ENCODE measurements around the gene HSPBP1. TPM values are rescaled to one million over a fixed set of nuclear protein-coding genes. Genes with fewer than 3 reads are reported as not detected.

Gene HSPBP1
- total RNA-seq, 1 donor from 2014 or later = 29.1 TPM

DNA sequence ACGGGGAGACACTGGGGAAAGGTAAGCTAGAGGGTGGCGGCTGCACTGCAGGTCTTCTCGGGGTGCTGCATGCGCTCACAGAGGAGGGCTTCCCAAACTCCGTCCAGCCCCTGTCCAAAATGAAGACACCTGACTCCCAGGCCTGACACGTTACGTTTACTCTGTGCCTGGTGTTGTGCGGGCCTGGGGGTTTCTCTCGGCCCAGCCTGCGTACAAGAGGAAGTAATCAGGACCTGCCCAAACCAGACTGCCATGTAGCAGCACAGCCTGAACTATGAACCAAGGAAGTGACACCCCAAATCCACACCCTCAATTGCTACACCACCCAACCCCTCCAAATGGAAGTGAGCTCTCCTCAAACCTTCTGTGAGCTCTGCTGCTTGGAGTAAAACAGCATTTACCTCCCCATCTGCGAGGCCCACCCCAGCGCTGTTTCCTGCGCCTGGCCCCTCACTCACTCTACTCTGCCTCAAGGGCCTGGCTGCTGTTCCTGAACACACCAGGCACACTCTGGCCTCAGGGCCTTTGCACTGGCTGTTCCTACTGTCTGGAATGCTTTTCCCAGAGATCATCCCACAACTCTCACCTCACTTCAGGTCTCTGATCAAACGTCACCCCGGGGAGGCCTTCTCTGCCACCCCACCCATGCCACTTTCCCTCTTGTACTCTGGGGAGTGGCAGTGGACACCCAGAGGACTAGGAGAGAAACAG, 3.0 kb downstream of the HSPBP1 start:
- peaks cover 14% of the 10 kb centered on the region for H3K4me1 Mint-ChIP-seq
- H3K4me3 Mint-ChIP-seq = no peak overlapping the region
- peaks cover 17% of the 10 kb centered on the region for H3K36me3 Mint-ChIP-seq
- DNase-seq (ENCODE audit: low spot score in 2 of 2, unreplicated experiment in 2 of 2) = no peak
- H3K27me3 Mint-ChIP-seq (ENCODE audit: low read depth) = no peaks in the 10 kb centered on the region
- H3K27ac Mint-ChIP-seq = no peak overlapping the region
- TF ChIP-seq CTCF (IDR thresholded peaks at IDR 0.05; ENCODE audit: unreplicated experiment) = no peak
- H3K9me3 Mint-ChIP-seq = no peaks in the 10 kb centered on the region

GRCh38 chr19:55275851-55276719, 3.8 kb downstream of the HSPBP1 start:
- no peaks in the 10 kb centered on the region for H3K9me3 Mint-ChIP-seq
- DNase-seq (ENCODE audit: low spot score in 2 of 2, unreplicated experiment in 2 of 2) = no peak
- peaks cover 17% of the 10 kb centered on the region for H3K36me3 Mint-ChIP-seq
- peaks cover 14% of the 10 kb centered on the region for H3K4me1 Mint-ChIP-seq
- H3K27me3 Mint-ChIP-seq (ENCODE audit: low read depth) = no peaks in the 10 kb centered on the region
- TF ChIP-seq CTCF (IDR thresholded peaks at IDR 0.05; ENCODE audit: unreplicated experiment) = no peak
- no peak overlapping the region for H3K27ac Mint-ChIP-seq
- H3K4me3 Mint-ChIP-seq = no peak overlapping the region

DNA sequence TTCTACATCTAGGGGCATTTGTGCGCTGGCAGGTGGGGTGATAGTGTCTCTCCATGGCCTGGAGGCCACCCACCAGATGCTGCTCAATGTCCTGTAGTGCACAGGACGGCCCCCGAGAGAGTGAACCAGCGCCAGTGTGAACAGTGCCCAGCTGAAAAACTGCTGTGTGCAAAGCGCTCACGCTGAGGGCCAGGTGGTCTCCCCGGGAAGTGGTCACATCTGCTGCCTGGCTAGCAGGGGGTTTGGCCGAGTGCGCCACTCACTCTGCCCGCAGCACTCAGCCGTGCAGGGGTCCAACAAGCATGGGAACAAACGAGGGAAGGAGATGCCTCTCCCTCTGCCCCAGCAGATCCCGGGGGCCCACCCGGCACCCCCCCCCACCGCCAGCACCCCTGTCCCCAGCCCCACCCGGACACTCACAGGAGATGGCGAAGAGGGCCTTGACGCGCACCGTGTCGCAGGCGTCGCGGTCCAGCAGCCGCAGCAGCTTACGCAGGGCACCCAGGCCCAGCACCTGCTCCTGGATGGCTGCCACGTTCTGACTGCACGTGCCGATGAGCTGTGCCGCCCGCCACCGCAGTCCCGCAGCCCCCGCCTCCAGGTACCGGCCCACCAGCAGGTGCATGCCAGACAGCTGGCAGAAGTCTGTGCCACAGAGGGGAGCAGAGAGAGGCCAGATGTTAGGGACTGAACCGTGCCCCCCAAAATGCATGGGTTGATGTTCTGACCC, 5.8 kb downstream of the HSPBP1 start:
- Mint-ChIP-seq H3K36me3 (peaks cover 19% of the 10 kb centered on the region), H3K4me3 (no peak overlapping the region), H3K27ac (no peak overlapping the region), H3K27me3 (ENCODE audit: low read depth) (no peaks in the 10 kb centered on the region), H3K9me3 (no peaks in the 10 kb centered on the region), H3K4me1 (peaks cover 2% of the 10 kb centered on the region)
- DNase-seq (ENCODE audit: low spot score in 2 of 2, unreplicated experiment in 2 of 2) = no peak
- TF ChIP-seq CTCF (IDR thresholded peaks at IDR 0.05; ENCODE audit: unreplicated experiment) = no peak

GRCh38 chr19:55272142-55272541, 7.8 kb downstream of the HSPBP1 start:
- TF ChIP-seq CTCF (IDR thresholded peaks at IDR 0.05; ENCODE audit: unreplicated experiment) = no peak
- Mint-ChIP-seq H3K36me3 (peaks cover 19% of the 10 kb centered on the region), H3K27ac (no peak overlapping the region)

GRCh38 chr19:55270172-55270942, 9.6 kb downstream of the HSPBP1 start:
- peaks cover 8% of the 10 kb centered on the region for H3K9me3 Mint-ChIP-seq
- H3K4me3 Mint-ChIP-seq = no peak overlapping the region
- H3K27me3 Mint-ChIP-seq (ENCODE audit: low read depth) = no peaks in the 10 kb centered on the region
- H3K36me3 Mint-ChIP-seq = peaks cover 21% of the 10 kb centered on the region
- no peak overlapping the region for H3K27ac Mint-ChIP-seq
- TF ChIP-seq CTCF (IDR thresholded peaks at IDR 0.05; ENCODE audit: unreplicated experiment) = no peak
- H3K4me1 Mint-ChIP-seq = no peaks in the 10 kb centered on the region
- no peak for DNase-seq (ENCODE audit: low spot score in 2 of 2, unreplicated experiment in 2 of 2)

More at GRCh38 chr19:55272142-55272541, 7.8 kb downstream of the HSPBP1 start:
- Mint-ChIP-seq H3K4me3 (no peak overlapping the region), H3K9me3 (no peaks in the 10 kb centered on the region), H3K4me1 (no peaks in the 10 kb centered on the region), H3K27me3 (ENCODE audit: low read depth) (no peaks in the 10 kb centered on the region)
- no peak for DNase-seq (ENCODE audit: low spot score in 2 of 2, unreplicated experiment in 2 of 2)

Measured in mesothelial cell of epicardium (in vitro differentiated cells).